HEK293T (cell line): ENCODE measurements around the gene NCOA5.
A peak's percentile ranks its signal among the peaks of the same experiment; 100 is the strongest.

Source experiments
- CTCF ChIA-PET: fragments of 350-600 bp; formaldehyde crosslinking; extraction: SDS; loops from one replicate; lab custom pipeline; 2021; ENCODE audit warnings: antibody characterized with exemption, inconsistent platforms; lab: Yijun Ruan, JAX
- POLR2A ChIA-PET: fragments of 350-600 bp; formaldehyde crosslinking; extraction: SDS; loops from one replicate; lab custom pipeline; 2020; ENCODE audit warnings: antibody characterized with exemption, inconsistent platforms; lab: Yijun Ruan, JAX
- DNase-seq: peaks from one replicate; pipeline ENCODE4 v3.0.0; 2012; ENCODE audit warnings: mixed read lengths; ENCODE audit errors: extremely low spot score
- ARNT ChIP-seq: fragments of 450-650 bp; IDR thresholded peaks from 2 replicates; pipeline ENCODE4 v1.6.1; 2017; ENCODE audit warnings: mild to moderate bottlenecking
- BHLHE40 ChIP-seq: fragments of 450-650 bp; IDR thresholded peaks from 2 replicates; pipeline ENCODE4 v1.6.1; 2016; ENCODE audit warnings: mild to moderate bottlenecking, moderate library complexity, borderline replicate concordance
- CTBP1 ChIP-seq: fragments of 450-650 bp; IDR thresholded peaks from 2 replicates; pipeline ENCODE4 v1.6.1; 2016; ENCODE audit warnings: borderline replicate concordance
- ELF4 ChIP-seq: fragments of 450-650 bp; IDR thresholded peaks from 2 replicates; pipeline ENCODE4 v1.6.1; 2017; ENCODE audit warnings: antibody characterized with exemption
- FOXA1 ChIP-seq: fragments of 450-650 bp; IDR thresholded peaks from 2 replicates; pipeline ENCODE4 v1.6.1; 2016; ENCODE audit warnings: mild to moderate bottlenecking
- FOXK2 ChIP-seq: fragments of 450-650 bp; IDR thresholded peaks from 2 replicates; pipeline ENCODE4 v1.6.1; 2016; ENCODE audit warnings: mild to moderate bottlenecking
- FOXM1 ChIP-seq: fragments of 450-650 bp; IDR thresholded peaks from 2 replicates; pipeline ENCODE4 v1.6.1; 2017; ENCODE audit warnings: mild to moderate bottlenecking, borderline replicate concordance
- HDGF ChIP-seq: fragments of 450-650 bp; IDR thresholded peaks from 2 replicates; pipeline ENCODE4 v1.6.1; 2017; ENCODE audit warnings: antibody characterized with exemption, borderline replicate concordance
- L3MBTL2 ChIP-seq: fragments of 450-650 bp; conservative IDR thresholded peaks from 2 replicates; pipeline ENCODE4 v1.6.1; 2016; ENCODE audit warnings: mild to moderate bottlenecking
- LEF1 ChIP-seq: fragments of 450-650 bp; IDR thresholded peaks from 2 replicates; pipeline ENCODE4 v1.6.1; 2017; ENCODE audit warnings: mild to moderate bottlenecking, borderline replicate concordance
- NFRKB ChIP-seq: fragments of 450-650 bp; IDR thresholded peaks from 2 replicates; pipeline ENCODE4 v1.6.1; 2016; ENCODE audit warnings: mild to moderate bottlenecking, moderate library complexity
- SP1 ChIP-seq: fragments of 450-650 bp; IDR thresholded peaks from 2 replicates; pipeline ENCODE4 v1.6.1; 2017
- SUZ12 ChIP-seq: fragments of 450-650 bp; IDR thresholded peaks from 2 replicates; pipeline ENCODE4 v1.6.1; 2016; ENCODE audit warnings: mild to moderate bottlenecking
- TARDBP ChIP-seq: fragments of 450-650 bp; IDR thresholded peaks from 2 replicates; pipeline ENCODE4 v1.6.1; 2016
- ZNF384 ChIP-seq: fragments of 450-650 bp; IDR thresholded peaks from 2 replicates; pipeline ENCODE4 v1.6.1; 2016
- TF ChIP-seq, protein P1 (sequence below): fragments of 450-650 bp; IDR thresholded peaks from 2 replicates; pipeline ENCODE4 v1.6.1; 2016

NCOA5 gene

DNA sequence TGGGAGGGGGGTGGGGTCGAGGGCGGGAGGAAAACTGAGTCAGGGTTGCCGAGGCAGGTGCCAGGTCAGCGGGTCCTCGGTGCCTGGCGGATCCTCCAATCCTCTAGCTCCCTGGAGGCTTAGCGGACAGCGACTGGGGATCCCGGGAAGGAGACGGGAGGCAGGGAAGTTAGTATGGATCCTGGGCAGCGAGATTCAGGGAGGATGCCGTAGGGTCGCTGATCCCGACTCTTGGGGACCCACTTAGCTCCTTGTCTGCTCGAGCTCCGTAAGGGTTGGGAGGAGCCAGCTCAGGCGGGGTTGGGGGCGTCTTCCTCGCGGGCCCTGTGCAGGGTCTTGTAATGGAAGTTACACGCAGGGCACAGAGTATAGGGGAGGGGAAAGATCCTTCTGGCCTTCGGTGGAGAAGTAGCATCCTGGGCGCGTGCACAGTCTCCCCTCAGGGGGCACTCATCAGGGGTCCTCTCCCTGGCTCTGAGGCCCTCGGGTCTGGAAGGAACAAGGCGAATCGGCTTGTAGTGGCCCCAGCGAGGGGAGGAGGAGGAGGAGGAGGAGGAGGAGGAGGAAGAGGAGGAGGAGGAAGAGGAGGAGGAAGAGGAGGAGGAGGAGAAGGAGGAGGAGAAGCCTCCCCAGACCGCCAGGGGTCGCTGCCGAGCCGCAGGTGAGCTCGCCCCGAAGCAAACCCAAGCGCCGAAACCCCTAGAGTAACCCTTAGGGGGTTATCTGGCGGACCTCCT, 67.2 kb downstream of the NCOA5 start:
- ChIA-PET CTCF (interaction anchor here (0.5 to 1.7 kb wide), 8 partner anchors 9 to 462 kb away, joined by 3 to 14 read pairs (median 3); no protein-coding TSS in a partner anchor), POLR2A (interaction anchor here (0.6 to 1.7 kb wide), 2 partner anchors 62 to 66 kb away, joined by 3 read pairs; no protein-coding TSS in a partner anchor)
- DNase-seq, result peak; percentile 48
- TF ChIP-seq FOXA1 (no peak), NFRKB (no peak), HDGF (no peak), BHLHE40 (no peak), CTBP1 (no peak), ELF4 (no peak), SUZ12 (no peak), L3MBTL2 (no peak; the same call in 1 of the 2 replicates), FOXM1 (no peak), TARDBP (no peak), SP1 (no peak), ARNT (no peak), ZNF384 (no peak), FOXK2 (no peak), LEF1 (no peak)
- TF ChIP-seq, protein P1, sequence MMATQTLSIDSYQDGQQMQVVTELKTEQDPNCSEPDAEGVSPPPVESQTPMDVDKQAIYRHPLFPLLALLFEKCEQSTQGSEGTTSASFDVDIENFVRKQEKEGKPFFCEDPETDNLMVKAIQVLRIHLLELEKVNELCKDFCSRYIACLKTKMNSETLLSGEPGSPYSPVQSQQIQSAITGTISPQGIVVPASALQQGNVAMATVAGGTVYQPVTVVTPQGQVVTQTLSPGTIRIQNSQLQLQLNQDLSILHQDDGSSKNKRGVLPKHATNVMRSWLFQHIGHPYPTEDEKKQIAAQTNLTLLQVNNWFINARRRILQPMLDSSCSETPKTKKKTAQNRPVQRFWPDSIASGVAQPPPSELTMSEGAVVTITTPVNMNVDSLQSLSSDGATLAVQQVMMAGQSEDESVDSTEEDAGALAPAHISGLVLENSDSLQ, result no peak

DNA sequence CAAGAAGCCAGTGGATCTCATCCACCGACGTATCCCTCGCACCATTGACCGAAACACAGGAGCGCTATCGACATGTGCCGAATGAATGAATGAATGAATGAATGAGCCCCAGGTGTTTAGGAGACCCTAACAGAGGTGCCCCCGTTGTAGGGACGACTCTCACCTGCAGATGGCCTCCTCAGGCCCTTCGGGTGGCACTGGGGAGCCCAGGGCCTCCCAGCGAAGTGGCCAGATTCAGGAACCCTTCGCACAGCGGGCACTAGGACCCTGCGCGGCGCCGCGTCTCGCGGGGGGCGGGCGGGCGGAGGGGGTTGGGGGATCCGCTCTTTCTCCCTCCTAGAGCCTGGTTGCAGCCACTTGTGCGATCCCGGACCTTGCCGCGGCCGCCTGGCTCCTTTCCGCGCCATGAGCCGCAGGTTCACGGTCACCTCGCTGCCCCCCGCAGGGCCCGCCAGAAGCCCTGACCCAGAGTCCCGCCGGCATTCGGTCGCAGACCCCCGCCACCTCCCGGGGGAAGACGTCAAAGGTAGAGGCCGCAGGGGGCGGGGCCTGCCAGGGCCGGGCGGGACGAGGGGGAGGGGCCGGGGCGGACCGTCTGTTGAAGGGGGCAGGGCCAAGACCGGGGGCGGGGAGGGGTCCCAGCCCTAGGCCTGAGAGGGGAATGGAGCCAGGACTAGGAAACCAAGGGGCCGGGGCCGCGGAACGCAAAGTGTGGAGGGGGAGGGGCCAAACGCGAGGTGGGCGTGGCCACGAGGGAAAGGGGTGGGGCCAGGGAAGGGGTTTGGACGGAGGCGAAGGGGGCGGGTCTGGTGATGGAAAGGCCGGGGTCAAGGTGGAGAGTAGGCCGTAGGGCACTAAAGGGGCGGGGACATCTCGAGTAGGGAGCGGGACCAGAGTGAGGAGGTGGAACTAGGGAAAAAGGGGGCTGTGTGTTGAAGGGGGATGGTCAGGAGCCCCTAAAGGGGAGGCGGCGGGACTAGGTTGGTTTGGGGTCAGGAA, 68.1 kb downstream of the NCOA5 start:
- ChIA-PET CTCF (interaction anchor here (0.6 to 1.7 kb wide), 5 partner anchors 10 to 139 kb away, joined by 3 to 14 read pairs (median 3); no protein-coding TSS in a partner anchor), POLR2A (interaction anchor here (1.7 kb wide), 1 partner anchor 67 kb away, joined by 3 read pairs; no protein-coding TSS in a partner anchor)
- TF ChIP-seq BHLHE40, result no peak
- no peak for TF ChIP-seq FOXM1
- TF ChIP-seq, protein P1, result peak; percentile 73
- TF ChIP-seq FOXK2, result no peak
- TF ChIP-seq SP1, result peak; percentile 90
- TF ChIP-seq FOXA1, result no peak
- TF ChIP-seq TARDBP, result no peak
- TF ChIP-seq NFRKB, result no peak
- TF ChIP-seq CTBP1, result no peak
- DNase-seq, result peak; percentile 93

DNA sequence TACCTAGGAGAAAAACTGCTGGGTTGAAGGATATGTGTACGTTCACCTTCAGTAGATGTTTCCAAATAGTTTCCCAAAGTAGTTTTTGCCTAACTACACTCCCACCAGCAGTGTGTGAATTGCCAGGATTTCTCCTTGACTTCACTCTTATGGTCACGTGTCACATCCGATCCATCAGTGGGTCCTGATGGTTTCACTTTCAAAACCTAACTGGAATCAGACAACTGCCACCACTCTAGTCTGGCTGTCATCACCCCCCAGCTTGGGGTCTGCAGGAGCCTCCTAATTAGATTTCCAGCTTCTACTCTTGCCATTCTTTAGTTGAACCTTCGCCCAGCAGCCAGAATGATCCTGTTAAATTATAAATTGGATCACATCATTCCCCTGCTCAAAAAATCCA, 69.2 kb downstream of the NCOA5 start:
- no peak for DNase-seq
- no peak for TF ChIP-seq FOXK2
- TF ChIP-seq, protein P1, result no peak
- CTCF ChIA-PET, result no interaction called here
- POLR2A ChIA-PET, result no interaction called here

DNA sequence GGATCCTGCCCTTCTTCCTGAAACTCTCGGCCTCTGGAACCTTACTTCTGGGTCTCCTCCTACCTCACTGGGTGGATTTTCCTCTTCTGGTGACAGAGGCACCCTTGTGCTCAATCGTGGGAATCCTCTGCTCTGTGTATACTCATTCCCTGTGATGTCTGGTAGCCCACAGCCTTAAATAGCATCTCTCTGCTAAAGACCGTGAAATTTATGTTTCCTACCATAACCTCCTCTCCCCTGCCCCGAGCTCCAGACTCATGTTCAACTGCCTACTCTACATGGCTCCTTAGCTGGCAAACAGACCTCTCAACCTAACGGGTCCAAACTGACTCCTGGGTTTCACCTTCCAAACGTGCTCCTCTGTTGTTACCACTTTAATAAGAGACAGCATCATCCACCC, 71.2 kb downstream of the NCOA5 start:
- ChIA-PET POLR2A (no interaction called here), CTCF (interaction anchor here (1.0 kb wide), 1 partner anchor 49 kb away, joined by 3 read pairs; no protein-coding TSS in a partner anchor)
- TF ChIP-seq, protein P1, result no peak
- TF ChIP-seq ZNF384 (no peak), SP1 (no peak), HDGF (no peak), FOXM1 (no peak), FOXA1 (no peak), ARNT (no peak), CTBP1 (no peak), FOXK2 (no peak), L3MBTL2 (no peak), NFRKB (no peak), BHLHE40 (no peak)
- DNase-seq, result no peak

DNA sequence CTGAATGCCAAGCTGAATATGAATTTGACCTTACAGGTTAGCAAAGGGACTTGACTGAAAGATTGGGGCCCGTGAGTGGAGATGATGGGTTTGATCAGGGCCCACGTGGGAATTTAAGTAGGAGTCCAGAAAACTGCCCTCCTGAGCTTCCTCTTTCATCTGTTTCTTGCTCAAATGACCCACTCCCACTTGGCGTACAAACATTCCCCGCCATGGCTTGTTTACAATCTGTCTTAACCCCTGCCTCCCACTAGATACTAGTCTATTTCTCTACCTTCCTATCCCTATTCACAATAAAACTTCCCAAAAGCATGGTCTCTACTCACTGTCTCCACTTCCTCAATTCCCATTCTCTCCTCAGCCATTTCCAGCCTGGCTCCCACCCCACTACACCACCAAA, 71.7 kb downstream of the NCOA5 start:
- no peak for DNase-seq
- ChIA-PET POLR2A (no interaction called here), CTCF (interaction anchor here (1.0 kb wide), 1 partner anchor 48 kb away, joined by 3 read pairs; no protein-coding TSS in a partner anchor)
- TF ChIP-seq CTBP1 (no peak), TARDBP (no peak), FOXA1 (no peak), SUZ12 (no peak), HDGF (no peak), ARNT (no peak), L3MBTL2 (no peak), FOXM1 (no peak), ZNF384 (no peak), NFRKB (no peak), BHLHE40 (no peak), LEF1 (no peak), ELF4 (no peak), SP1 (no peak), FOXK2 (no peak)
- TF ChIP-seq, protein P1, result no peak
